Activated CD4-positive, alpha-beta T cell treated with anti-CD3 and anti-CD28 coated beads, Interleukin-2, amount 50 U/mL, for 16 hours (primary cell): ENCODE data around the gene SH2D6.
"Not testable (repeated sequence)": the region's sequence is repeated elsewhere in the genome, so short reads cannot be mapped to it uniquely, and the experiment has no call there.

Source experiments
- DNase-seq: peaks from one replicate; pipeline ENCODE4 v3.0.0-alpha.2; 2020

Gene SH2D6

GRCh38 chr2:85472261-85472660 is 53.7 kb downstream of the SH2D6 start:
- no peak for DNase-seq

GRCh38 chr2:85475799-85476490 is 57.4 kb downstream of the SH2D6 start:
- no peak for DNase-seq

GRCh38 chr2:85476624-85477023 is 58.1 kb downstream of the SH2D6 start:
- no peak for DNase-seq

- no peak for DNase-seq
These were observed 59.4 kb downstream of the SH2D6 start for GRCh38 chr2:85477884-85478283.

- DNase-seq: no peak
These were observed 63.6 kb downstream of the SH2D6 start for GRCh38 chr2:85481818-85482777.

GRCh38 chr2:85484615-85485014 is 66.1 kb downstream of the SH2D6 start:
- DNase-seq: not testable (repeated sequence)

- DNase-seq: no peak
These were observed 67.3 kb downstream of the SH2D6 start for GRCh38 chr2:85485815-85486214.
